GM12874 (cell line): ENCODE data around the gene ASCL2.

Source experiments
- CTCF ChIP-seq: IDR thresholded peaks from 2 replicates; pipeline ENCODE4 v1.5.1; 2011; ENCODE audit warnings: low read depth, mild to moderate bottlenecking, control low read depth, low read length, moderate library complexity; ENCODE audit not compliant: insufficient read depth

Gene ASCL2

GRCh38 chr11:2220173-2220771, 50.1 kb downstream of the ASCL2 start:
- TF ChIP-seq CTCF = no peak

- TF ChIP-seq CTCF = no peak
Observed at GRCh38 chr11:2219318-2220017, 50.9 kb downstream of the ASCL2 start.
